GM12878 (cell line): Measurements from ENCODE around the gene KRT7. TPM values are rescaled to one million over a fixed set of nuclear protein-coding genes. Genes with fewer than 3 reads are reported as not detected.

Source experiments
- ATAC-seq: fragments of 200-7000 bp; cut with Tn5 transposase; 3 replicates; pipeline ENCODE4 v1.9.1; 2020; ENCODE audit warnings: mild to moderate bottlenecking, moderate library complexity
- BruUV-seq: library from RNA; stranded (reverse); fragments of 400-500 nt; replicated peaks from 2 replicates; lab custom pipeline; 2021; lab: Mats Ljungman, UMichigan
- CTCF ChIA-PET: fragments of 300-600 bp; sonication (Branson Sonifier 250); formaldehyde crosslinking; extraction: SDS; loops from one replicate; lab custom pipeline; 2021; ENCODE audit warnings: inconsistent platforms; lab: Yijun Ruan, JAX
- POLR2A ChIA-PET: fragments of 350-600 bp; formaldehyde crosslinking; extraction: SDS; loops from one replicate; lab custom pipeline; 2021; ENCODE audit warnings: inconsistent platforms; lab: Charles Lee
- RAD21 ChIA-PET: fragments of 300-600 bp; sonication (Branson Sonifier 250); formaldehyde crosslinking; loops from one replicate; lab custom pipeline; 2023; ENCODE audit warnings: antibody characterized with exemption; ENCODE audit not compliant: unreplicated experiment; lab: Charles Lee
- SMC1A ChIA-PET: fragments of 300-600 bp; sonication (Branson Sonifier 250); formaldehyde crosslinking; loops from one replicate; lab custom pipeline; 2023; ENCODE audit not compliant: unreplicated experiment, uncharacterized antibody; lab: Charles Lee
- DNase-seq: peaks from one replicate; pipeline ENCODE4 v3.0.0-alpha.2; 2011; ENCODE audit warnings: low read depth, low spot score
- FAIRE-seq: peaks from 3 replicates; lab custom pipeline; 2011; peaks lifted over from hg19 to GRCh38; lab: Jason Lieb, UNC
- H2AFZ ChIP-seq: 2 replicates; pipeline ENCODE4 v1.6.0; 2011; ENCODE audit warnings: low read depth, low read length, control low read depth; ENCODE audit not compliant: control insufficient read depth
- H3K27ac ChIP-seq: 2 replicates; pipeline ENCODE4 v1.5.1; 2011; ENCODE audit warnings: control low read depth; ENCODE audit not compliant: control insufficient read depth, insufficient read depth
- H3K27me3 ChIP-seq, 2 experiments: replicated peaks in 1 of 2; 2 replicates each; pipeline versions ENCODE4 v1.6.0 to v1.6.1; 2011; ENCODE audit warnings: low read length in 1 of 2; ENCODE audit not compliant: control insufficient read depth in 2 of 2, insufficient read depth in 2 of 2
- H3K36me3 ChIP-seq, 2 experiments: 2 replicates each; pipeline ENCODE4 v1.5.1; 2011; ENCODE audit warnings: low read length in 1 of 2; ENCODE audit not compliant: control insufficient read depth in 2 of 2, insufficient read depth in 2 of 2
- H3K4me1 ChIP-seq: 2 replicates; pipeline ENCODE4 v1.6.1; 2011; ENCODE audit warnings: mild to moderate bottlenecking, low read length, moderate library complexity, mixed read lengths; ENCODE audit not compliant: control insufficient read depth, insufficient read depth
- H3K4me2 ChIP-seq: 2 replicates; pipeline ENCODE4 v1.6.0; 2011; ENCODE audit warnings: control low read depth; ENCODE audit not compliant: control insufficient read depth, insufficient read depth
- H3K4me3 ChIP-seq: fragments of 200-600 bp; sonication (generic); 2 replicates; pipeline ENCODE4 v1.5.1; 2016
- H3K79me2 ChIP-seq: 2 replicates; pipeline ENCODE4 v1.6.0; 2011; ENCODE audit warnings: low read length; ENCODE audit not compliant: control insufficient read depth, insufficient read depth
- H3K9ac ChIP-seq: 2 replicates; pipeline ENCODE4 v1.8.0; 2011; ENCODE audit warnings: low read length, control low read depth, mixed read lengths; ENCODE audit not compliant: control insufficient read depth, insufficient read depth
- H3K9me3 ChIP-seq: replicated peaks from 3 replicates; pipeline ENCODE4 v1.5.1; 2011; ENCODE audit warnings: mild to moderate bottlenecking, low read length; ENCODE audit not compliant: control insufficient read depth, insufficient read depth
- H4K20me1 ChIP-seq: 2 replicates; pipeline ENCODE4 v1.6.0; 2011; ENCODE audit not compliant: control insufficient read depth, insufficient read depth
- ETV6 ChIP-seq, 2 experiments: fragments of 450-650 bp in 1 of 2; IDR thresholded peaks in 1 of 2; conservative IDR thresholded peaks in 1 of 2; 2 replicates each; pipeline ENCODE4 v1.6.1; 2014; ENCODE audit warnings: antibody characterized with exemption in 1 of 2, borderline replicate concordance in 1 of 2, low read depth in 1 of 2, mild to moderate bottlenecking in 1 of 2, moderate library complexity in 1 of 2
- FOXK2 ChIP-seq: fragments of 450-650 bp; IDR thresholded peaks from 2 replicates; pipeline ENCODE4 v1.6.1; 2017; ENCODE audit warnings: mild to moderate bottlenecking, moderate library complexity
- FOXM1 ChIP-seq: IDR thresholded peaks from 2 replicates; pipeline ENCODE4 v1.6.1; 2012; ENCODE audit warnings: low read depth, mild to moderate bottlenecking, inconsistent platforms, low read length, moderate library complexity
- IKZF2 ChIP-seq, 2 experiments: fragments of 450-650 bp; IDR thresholded peaks; 2 replicates each; pipeline ENCODE4 v1.6.1; 2017; ENCODE audit warnings: mild to moderate bottlenecking in 2 of 2, moderate library complexity in 2 of 2
- NR2F1 ChIP-seq: fragments of 450-650 bp; conservative IDR thresholded peaks from 2 replicates; pipeline ENCODE4 v1.6.1; 2017; ENCODE audit warnings: mild to moderate bottlenecking
- PAX5 ChIP-seq: IDR thresholded peaks from 2 replicates; pipeline ENCODE4 v1.6.1; 2011; ENCODE audit warnings: low read depth, low read length, borderline replicate concordance
- POLR2AphosphoS5 ChIP-seq: IDR thresholded peaks from 2 replicates; pipeline ENCODE4 v1.6.1; 2011; ENCODE audit warnings: mild to moderate bottlenecking, low read length, inconsistent platforms
- RAD21 ChIP-seq: IDR thresholded peaks from 2 replicates; pipeline ENCODE4 v1.6.1; 2011; ENCODE audit warnings: mild to moderate bottlenecking, low read depth, low read length, moderate library complexity; ENCODE audit not compliant: insufficient read depth
- RBBP5 ChIP-seq: fragments of 200-600 bp; sonication (generic); conservative IDR thresholded peaks from 2 replicates; pipeline ENCODE4 v1.6.1; 2016
- RELA ChIP-seq: fragments of 450-650 bp; IDR thresholded peaks from 2 replicates; pipeline ENCODE4 v1.8.0; 2014; ENCODE audit warnings: borderline replicate concordance; ENCODE audit not compliant: partially characterized antibody
- SREBF2 ChIP-seq: IDR thresholded peaks from 2 replicates; pipeline ENCODE4 v1.6.1; 2012; ENCODE audit warnings: mild to moderate bottlenecking, low read length
- USF2 ChIP-seq: IDR thresholded peaks from 2 replicates; pipeline ENCODE4 v1.6.1; 2011; ENCODE audit warnings: low read depth, low read length, improper control_type of control experiment, borderline replicate concordance
- YY1 ChIP-seq: IDR thresholded peaks from 2 replicates; pipeline ENCODE4 v1.6.1; 2011; ENCODE audit warnings: low read depth, mild to moderate bottlenecking, low read length
- WGBS: methylation state at CpG from one replicate; pipeline ENCODE4 v1.1.6; 2016; ENCODE audit warnings: low lambda C conversion rate; ENCODE audit not compliant: insufficient replicate concordance, insufficient coverage; ENCODE audit errors: missing lambda C conversion rate; 5-methylcytosine and 5-hydroxymethylcytosine counted together
- in situ Hi-C: fragments of 300-500 bp; cut with MboI; formaldehyde crosslinking; loops from 9 replicates; pipeline ENCODE4 v1.14.3; 2018; ENCODE audit warnings: mixed read lengths
- intact Hi-C: fragments of 100-400 bp; cut with micrococcal nuclease; formaldehyde crosslinking; loops from one replicate; pipeline ENCODE4 v1.14.2; 2022; ENCODE audit not compliant: unreplicated experiment
- polyA plus RNA-seq, 11 experiments: library from polyadenylated mRNA; depleted of rRNA in 4 of 11; unstranded in 6 of 11; stranded (reverse) in 5 of 11; fragments of >200 nt; fragmentation: Nextera tagmentation in 4 of 11; fragmentation: Illumina TruSeq in 1 of 11; extraction: Ambion mirVana in 4 of 11; extraction: Trizol in 1 of 11; gene quantifications; 1 replicate in 1 of 11; 2 replicates in 10 of 11; pipeline versions ENCODE4 v1.2.1 to v1.2.3, GENCODE V29; 2011 to 2016; ENCODE audit warnings: inconsistent platforms in 2 of 11, missing spikeins in 2 of 11, low read depth in 1 of 11
- total RNA-seq, 4 experiments: library from RNA; depleted of rRNA in 3 of 4; stranded (reverse); fragments of >200 nt in 3 of 4; fragmentation: Illumina TruSeq in 1 of 4; extraction: Trizol in 1 of 4; gene quantifications; 2 replicates each; pipeline versions ENCODE4 v1.2.1 to v1.2.3, GENCODE V29; 2013 to 2021
- TF ChIP-seq, protein P1 (sequence below): fragments of 450-650 bp; IDR thresholded peaks from 2 replicates; pipeline ENCODE4 v1.6.1; 2018; ENCODE audit warnings: borderline replicate concordance, mild to moderate bottlenecking; ENCODE audit not compliant: partially characterized antibody
- TF ChIP-seq, protein P2 (sequence below): fragments of 450-650 bp; IDR thresholded peaks from 2 replicates; pipeline ENCODE4 v1.6.1; 2017; ENCODE audit warnings: mild to moderate bottlenecking

Gene KRT7
- total and polyA plus RNA-seq, 10 of the 15 experiments (the other 5 are each of a cell fraction or from before 2014, with no cell fraction given): 0.90 to 18.7 (median 4.8) TPM

DNA sequence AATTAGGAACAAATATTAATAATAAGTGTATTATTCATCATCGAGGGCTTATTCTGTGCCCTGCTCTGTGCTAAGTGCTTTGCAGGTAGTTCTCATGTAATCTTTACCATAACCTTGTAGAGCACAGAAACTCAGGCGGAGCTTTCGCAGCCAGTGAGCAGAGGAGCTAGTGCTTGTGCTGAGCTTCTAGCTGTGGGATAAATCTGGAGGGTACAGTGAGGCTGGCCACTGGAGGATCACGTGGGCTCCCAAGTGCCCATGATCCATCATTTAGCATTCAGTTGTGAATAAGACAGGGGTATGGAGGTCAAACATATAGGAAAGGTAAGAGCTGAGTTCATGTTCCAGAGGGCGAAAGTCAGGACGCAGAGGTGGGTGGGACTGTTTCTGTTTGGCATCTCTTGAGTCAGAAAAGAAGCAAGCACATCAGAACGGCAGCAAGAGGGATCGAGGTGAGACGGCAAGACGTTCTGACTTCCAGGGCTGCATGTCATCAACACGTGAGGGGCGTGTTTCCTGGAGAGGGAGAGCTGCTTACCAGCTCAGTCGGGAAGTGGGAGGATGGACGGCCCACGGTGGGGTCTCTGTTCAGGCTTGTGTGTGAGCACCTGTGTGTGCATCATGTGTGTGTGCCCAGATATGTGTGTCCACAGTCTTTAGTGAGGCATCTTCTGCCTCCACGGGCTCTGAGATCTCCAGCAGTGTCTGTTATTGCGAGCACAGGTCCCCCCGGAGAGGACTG lies 24.4 kb upstream of the KRT7 start:
- Histone ChIP-seq H3K27ac (no peak overlapping the region), H3K4me1 (no peaks in the 10 kb centered on the region), H4K20me1 (no peaks in the 10 kb centered on the region), H3K9ac (no peak overlapping the region), H3K4me2 (no peak overlapping the region), H3K9me3 (no peaks in the 10 kb centered on the region), H3K79me2 (no peaks in the 10 kb centered on the region), H3K36me3 (no peaks in the 10 kb centered on the region), H2AFZ (no peak overlapping the region), H3K4me3 (no peak overlapping the region), H3K27me3 (peaks cover 0 to 4% of the 10 kb centered on the region in 2 experiments; a peak in 2 of 4 replicates)
- BruUV-seq: no TSS peak
- 19% methylated on average over 17 of the region's 18 CpGs for WGBS
- DNase-seq: no peak
- ChIA-PET POLR2A (no interaction called here), SMC1A (interaction anchor here (1.0 kb wide), 1 partner anchor 70 kb away, joined by 4 read pairs; no protein-coding TSS in a partner anchor), RAD21 (no interaction called here), CTCF (interaction anchor here (1.0 to 1.7 kb wide), 2 partner anchors 13 to 15 kb away, joined by 4 to 6 read pairs; no protein-coding TSS in a partner anchor)
- ATAC-seq: no peak
- TF ChIP-seq, protein P1, sequence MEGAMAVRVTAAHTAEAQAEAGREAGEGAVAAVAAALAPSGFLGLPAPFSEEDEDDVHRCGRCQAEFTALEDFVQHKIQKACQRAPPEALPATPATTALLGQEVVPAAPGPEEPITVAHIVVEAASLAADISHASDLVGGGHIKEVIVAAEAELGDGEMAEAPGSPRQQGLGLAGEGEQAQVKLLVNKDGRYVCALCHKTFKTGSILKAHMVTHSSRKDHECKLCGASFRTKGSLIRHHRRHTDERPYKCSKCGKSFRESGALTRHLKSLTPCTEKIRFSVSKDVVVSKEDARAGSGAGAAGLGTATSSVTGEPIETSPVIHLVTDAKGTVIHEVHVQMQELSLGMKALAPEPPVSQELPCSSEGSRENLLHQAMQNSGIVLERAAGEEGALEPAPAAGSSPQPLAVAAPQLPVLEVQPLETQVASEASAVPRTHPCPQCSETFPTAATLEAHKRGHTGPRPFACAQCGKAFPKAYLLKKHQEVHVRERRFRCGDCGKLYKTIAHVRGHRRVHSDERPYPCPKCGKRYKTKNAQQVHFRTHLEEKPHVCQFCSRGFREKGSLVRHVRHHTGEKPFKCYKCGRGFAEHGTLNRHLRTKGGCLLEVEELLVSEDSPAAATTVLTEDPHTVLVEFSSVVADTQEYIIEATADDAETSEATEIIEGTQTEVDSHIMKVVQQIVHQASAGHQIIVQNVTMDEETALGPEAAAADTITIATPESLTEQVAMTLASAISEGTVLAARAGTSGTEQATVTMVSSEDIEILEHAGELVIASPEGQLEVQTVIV: no peak
- TF ChIP-seq NR2F1 (no peak), YY1 (no peak), RELA (no peak), RAD21 (no peak), FOXM1 (no peak), ETV6 (conservative IDR thresholded peaks at IDR 0.05 in 1 of 2, IDR thresholded peaks at IDR 0.05 in 1 of 2; ENCODE audit: borderline replicate concordance in 1 of 2, low read depth in 1 of 2) (no peak), PAX5 (no peak), POLR2AphosphoS5 (no peak), RBBP5 (no peak), USF2 (no peak), IKZF2 (IDR thresholded peaks at IDR 0.05) (no peak), SREBF2 (no peak), FOXK2 (no peak)
- TF ChIP-seq, protein P2, sequence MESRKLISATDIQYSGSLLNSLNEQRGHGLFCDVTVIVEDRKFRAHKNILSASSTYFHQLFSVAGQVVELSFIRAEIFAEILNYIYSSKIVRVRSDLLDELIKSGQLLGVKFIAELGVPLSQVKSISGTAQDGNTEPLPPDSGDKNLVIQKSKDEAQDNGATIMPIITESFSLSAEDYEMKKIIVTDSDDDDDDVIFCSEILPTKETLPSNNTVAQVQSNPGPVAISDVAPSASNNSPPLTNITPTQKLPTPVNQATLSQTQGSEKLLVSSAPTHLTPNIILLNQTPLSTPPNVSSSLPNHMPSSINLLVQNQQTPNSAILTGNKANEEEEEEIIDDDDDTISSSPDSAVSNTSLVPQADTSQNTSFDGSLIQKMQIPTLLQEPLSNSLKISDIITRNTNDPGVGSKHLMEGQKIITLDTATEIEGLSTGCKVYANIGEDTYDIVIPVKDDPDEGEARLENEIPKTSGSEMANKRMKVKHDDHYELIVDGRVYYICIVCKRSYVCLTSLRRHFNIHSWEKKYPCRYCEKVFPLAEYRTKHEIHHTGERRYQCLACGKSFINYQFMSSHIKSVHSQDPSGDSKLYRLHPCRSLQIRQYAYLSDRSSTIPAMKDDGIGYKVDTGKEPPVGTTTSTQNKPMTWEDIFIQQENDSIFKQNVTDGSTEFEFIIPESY: no peak
- intact Hi-C loops: no loop called here
- no peak for FAIRE-seq
- in situ Hi-C loops: no loop called here
